Naive thymus-derived CD4-positive, alpha-beta T cell (primary cell): ENCODE data around the gene EDA. TPM values are rescaled to one million over a fixed set of nuclear protein-coding genes. Genes with fewer than 3 reads are reported as not detected.

ENCODE experiments used
- ATAC-seq: fragments of 150-1000 bp; cut with Tn5 transposase; 2 replicates; pipeline ENCODE4 v1.10.0; 2021; ENCODE audit warnings: mild to moderate bottlenecking, moderate library complexity
- CTCF ChIA-PET: fragments of 350-600 bp; sonication (Branson Sonifier 250); formaldehyde crosslinking; loops from one replicate; lab custom pipeline; 2021; ENCODE audit warnings: antibody characterized with exemption; lab: Charles Lee
- POLR2A ChIA-PET: fragments of 350-600 bp; sonication (Branson Sonifier 250); formaldehyde crosslinking; loops from one replicate; lab custom pipeline; 2021; ENCODE audit warnings: antibody characterized with exemption, inconsistent platforms; lab: Charles Lee
- DNase-seq, 9 donors: peaks; one replicate each; pipeline versions ENCODE4 v3.0.0 to v3.0.0-alpha.2; 2020 to 2022; ENCODE audit warnings: mixed read lengths in 1 of 9
- H3K27ac ChIP-seq: one replicate; pipeline ENCODE4 v1.7.0; 2013; ENCODE audit warnings: mild to moderate bottlenecking, low read depth, low read length, moderate library complexity
- H3K27me3 ChIP-seq, 2 donors: one replicate each; pipeline ENCODE4 v1.7.0; 2013; ENCODE audit warnings: low read length in 2 of 2, mild to moderate bottlenecking in 2 of 2, moderate library complexity in 2 of 2; ENCODE audit not compliant: control insufficient read depth in 2 of 2, insufficient read depth in 2 of 2
- H3K36me3 ChIP-seq, 3 experiments: 1 replicate in 2 of 3; 2 replicates in 1 of 3; pipeline ENCODE4 v1.7.0; 2013; ENCODE audit warnings: low read length in 3 of 3, mild to moderate bottlenecking in 3 of 3, moderate library complexity in 1 of 3; ENCODE audit not compliant: insufficient read depth in 3 of 3, control insufficient read depth in 2 of 3
- H3K4me1 ChIP-seq, 2 donors: one replicate each; pipeline ENCODE4 v1.7.0; 2013; ENCODE audit warnings: low read length in 2 of 2, mild to moderate bottlenecking in 2 of 2, moderate library complexity in 1 of 2; ENCODE audit not compliant: control insufficient read depth in 2 of 2, insufficient read depth in 2 of 2
- H3K4me3 ChIP-seq: 2 replicates; pipeline ENCODE4 v1.7.0; 2013; ENCODE audit warnings: mild to moderate bottlenecking, low read length
- H3K9me3 ChIP-seq, 3 experiments: 1 replicate in 2 of 3; 2 replicates in 1 of 3; pipeline ENCODE4 v1.7.0; 2013; ENCODE audit warnings: low read length in 3 of 3; ENCODE audit not compliant: control insufficient read depth in 2 of 3
- H3K27ac Mint-ChIP-seq, 9 donors: one replicate each; pipeline ENCODE4 v1.8.0; 2020 to 2022; ENCODE audit warnings: mixed read lengths in 9 of 9, mild to moderate bottlenecking in 8 of 9, moderate library complexity in 5 of 9, inconsistent platforms in 2 of 9
- H3K27me3 Mint-ChIP-seq, 5 donors: one replicate each; pipeline ENCODE4 v1.8.0; 2021 to 2022; ENCODE audit warnings: mixed read lengths in 5 of 5, mild to moderate bottlenecking in 1 of 5
- H3K36me3 Mint-ChIP-seq, 5 donors: one replicate each; pipeline ENCODE4 v1.8.0; 2020 to 2022; ENCODE audit warnings: mixed read lengths in 5 of 5, mild to moderate bottlenecking in 3 of 5, inconsistent platforms in 1 of 5
- H3K4me1 Mint-ChIP-seq, 7 donors: one replicate each; pipeline ENCODE4 v1.8.0; 2020 to 2022; ENCODE audit warnings: mixed read lengths in 7 of 7, mild to moderate bottlenecking in 3 of 7, inconsistent platforms in 1 of 7
- H3K4me3 Mint-ChIP-seq, 10 donors: one replicate each; pipeline ENCODE4 v1.8.0; 2020 to 2022; ENCODE audit warnings: mild to moderate bottlenecking in 10 of 10, mixed read lengths in 10 of 10, moderate library complexity in 6 of 10, inconsistent platforms in 2 of 10
- H3K9me3 Mint-ChIP-seq, 11 donors: one replicate each; pipeline ENCODE4 v1.8.0; 2020 to 2022; ENCODE audit warnings: mixed read lengths in 11 of 11, mild to moderate bottlenecking in 4 of 11, inconsistent platforms in 1 of 11, moderate library complexity in 1 of 11
- intact Hi-C, 2 donors: fragments of 100-400 bp; cut with micrococcal nuclease; formaldehyde crosslinking; loops; one replicate each; pipeline ENCODE4 v1.15.1; 2023
- polyA plus RNA-seq, 2 donors: library from polyadenylated mRNA; unstranded; fragments of 300-500 nt; fragmentation: Illumina TruSeq; gene quantifications; one replicate each; pipeline ENCODE4 v1.2.3, GENCODE V29; 2021
- total RNA-seq, 6 experiments: library from RNA in 5 of 6; stranded (reverse) in 5 of 6; gene quantifications; 1 replicate in 5 of 6; 2 replicates in 1 of 6; pipeline ENCODE4 v1.2.3 and lab custom pipeline; 2021 to 2026

EDA gene
- total and polyA plus RNA-seq, 7 experiments from 2014 or later: 1.1 to 14.3 (median 2.7) TPM

- Mint-ChIP-seq H3K27me3 (no peaks in the 10 kb centered on the region), H3K4me1 (peaks cover 0 to 22% (median 8%) of the 10 kb centered on the region in 7 donors), H3K9me3 (no peaks in the 10 kb centered on the region), H3K36me3 (no peaks in the 10 kb centered on the region), H3K4me3 (peak overlapping the region in 1 of 10 donors; percentile 28), H3K27ac (peak overlapping the region in 1 of 9 donors; percentile 44)
- Histone ChIP-seq H3K9me3 (no peaks in the 10 kb centered on the region), H3K4me1 (peaks cover 0 to 10% of the 10 kb centered on the region in 2 donors), H3K27me3 (no peaks in the 10 kb centered on the region), H3K36me3 (no peaks in the 10 kb centered on the region), H3K27ac (no peak overlapping the region), H3K4me3 (no peak overlapping the region)
- ChIA-PET CTCF (no interaction called here), POLR2A (no interaction called here)
- DNase-seq (peak in 2 of 9 donors; percentile 7 to 16), ATAC-seq (peak; percentile 38)
- intact Hi-C loops: loop anchor here (1.0 to 10.0 kb wide), 7 partner anchors 63 to 541 kb away; partner anchors contain the start of gene EDA (in 1 of the 2)
Observed at GRCh38 chrX:70033348-70034051, 417.6 kb downstream of the EDA start.

GRCh38 chrX:70034646-70035045, 418.7 kb downstream of the EDA start:
- intact Hi-C loops: loop anchor here (5.0 to 10.0 kb wide), 5 partner anchors 63 to 542 kb away; partner anchors contain the start of gene EDA (in 1 of the 2)
- no peaks in the 10 kb centered on the region for H3K9me3 Mint-ChIP-seq
- Histone ChIP-seq H3K4me3 (no peak overlapping the region), H3K27ac (no peak overlapping the region), H3K9me3 (no peaks in the 10 kb centered on the region), H3K27me3 (no peaks in the 10 kb centered on the region), H3K4me1 (peaks cover 0 to 8% of the 10 kb centered on the region in 2 donors), H3K36me3 (no peaks in the 10 kb centered on the region)
- POLR2A ChIA-PET: interaction anchor here (0.6 kb wide), 1 partner anchor 218 kb away, joined by 3 read pairs; no protein-coding TSS in a partner anchor
- H3K4me1 Mint-ChIP-seq: peaks cover 0 to 22% (median 8%) of the 10 kb centered on the region in 7 donors
- DNase-seq (no peak), ATAC-seq (no peak)
- CTCF ChIA-PET: no interaction called here
- H3K36me3 Mint-ChIP-seq: no peaks in the 10 kb centered on the region
- no peak overlapping the region for H3K27ac Mint-ChIP-seq
- no peak overlapping the region for H3K4me3 Mint-ChIP-seq
- H3K27me3 Mint-ChIP-seq: no peaks in the 10 kb centered on the region

DNA sequence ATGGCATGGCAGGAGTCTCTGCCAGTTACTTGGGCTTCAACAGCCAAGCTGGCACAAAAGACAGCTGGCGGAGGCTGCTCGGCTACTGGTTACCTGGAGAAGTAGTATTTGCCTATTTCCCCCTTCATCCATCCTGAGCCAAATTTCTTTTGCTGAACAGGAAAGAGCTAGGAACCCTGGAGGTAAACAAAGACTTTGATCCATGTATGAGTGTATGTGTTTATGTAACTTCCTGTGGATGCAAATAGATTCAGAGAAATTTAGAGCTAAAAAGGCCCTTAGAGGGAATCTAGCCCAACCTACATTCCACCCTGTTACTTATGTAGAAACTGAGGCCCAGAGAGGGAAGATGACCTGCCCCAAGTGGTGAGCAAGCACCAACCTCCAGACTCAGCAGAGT, 422.6 kb downstream of the EDA start:
- H3K36me3 ChIP-seq: no peaks in the 10 kb centered on the region
- DNase-seq (no peak), ATAC-seq (no peak)
- no peaks in the 10 kb centered on the region for H3K36me3 Mint-ChIP-seq
- ChIA-PET CTCF (no interaction called here), POLR2A (no interaction called here)
- no peak overlapping the region for H3K4me3 ChIP-seq
- intact Hi-C loops: loop anchor here in 1 of 2 donors (10.0 kb wide), 2 partner anchors 396 to 424 kb away; partner anchors contain the start of gene EDA
- no peaks in the 10 kb centered on the region for H3K9me3 ChIP-seq
- H3K27me3 ChIP-seq: no peaks in the 10 kb centered on the region
- no peak overlapping the region for H3K27ac Mint-ChIP-seq
- no peak overlapping the region for H3K4me3 Mint-ChIP-seq
- H3K27ac ChIP-seq: no peak overlapping the region
- H3K4me1 ChIP-seq: no peaks in the 10 kb centered on the region
- peaks cover 0 to 1% (median 0%) of the 10 kb centered on the region in 11 donors for H3K9me3 Mint-ChIP-seq
- peaks cover 0 to 4% (median 0%) of the 10 kb centered on the region in 7 donors for H3K4me1 Mint-ChIP-seq
- H3K27me3 Mint-ChIP-seq: no peaks in the 10 kb centered on the region

GRCh38 chrX:70038951-70039350, 423.0 kb downstream of the EDA start:
- ATAC-seq (no peak), DNase-seq (no peak)
- no peak overlapping the region for H3K4me3 ChIP-seq
- ChIA-PET CTCF (no interaction called here), POLR2A (no interaction called here)
- no peaks in the 10 kb centered on the region for H3K4me1 ChIP-seq
- H3K27ac Mint-ChIP-seq: no peak overlapping the region
- H3K27me3 ChIP-seq: no peaks in the 10 kb centered on the region
- H3K36me3 Mint-ChIP-seq: no peaks in the 10 kb centered on the region
- no peaks in the 10 kb centered on the region for H3K27me3 Mint-ChIP-seq
- peaks cover 0 to 4% (median 0%) of the 10 kb centered on the region in 7 donors for H3K4me1 Mint-ChIP-seq
- H3K4me3 Mint-ChIP-seq: no peak overlapping the region
- H3K36me3 ChIP-seq: no peaks in the 10 kb centered on the region
- no peak overlapping the region for H3K27ac ChIP-seq
- intact Hi-C loops: loop anchor here in 1 of 2 donors (10.0 kb wide), 2 partner anchors 396 to 424 kb away; partner anchors contain the start of gene EDA
- H3K9me3 ChIP-seq: no peaks in the 10 kb centered on the region
- H3K9me3 Mint-ChIP-seq: peaks cover 0 to 1% (median 0%) of the 10 kb centered on the region in 11 donors

DNA sequence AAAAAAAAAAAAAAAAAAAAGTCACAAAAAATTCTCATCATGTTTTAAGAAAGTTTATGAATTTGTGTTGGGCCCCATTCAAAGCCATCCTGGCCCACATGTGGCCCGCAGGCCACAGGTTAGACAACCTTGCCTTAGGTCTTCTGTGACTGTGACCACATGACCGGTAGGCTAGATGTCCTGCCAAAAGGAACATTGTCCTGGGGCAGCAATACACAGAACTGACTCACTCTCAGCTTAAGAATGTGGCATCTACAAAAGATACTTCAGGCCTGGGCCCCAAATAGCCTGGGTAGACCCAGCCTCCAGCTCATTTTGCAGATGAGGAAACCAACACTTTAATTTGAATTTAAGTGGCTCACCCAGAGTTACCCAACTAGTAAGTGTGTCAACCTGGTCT, 423.8 kb downstream of the EDA start:
- H3K27me3 Mint-ChIP-seq: peaks cover 0 to 2% (median 0%) of the 10 kb centered on the region in 5 donors
- no peak overlapping the region for H3K27ac Mint-ChIP-seq
- intact Hi-C loops: loop anchor here in 1 of 2 donors (10.0 kb wide), 2 partner anchors 395 to 425 kb away; partner anchors contain the start of gene EDA
- Histone ChIP-seq H3K4me3 (no peak overlapping the region), H3K27ac (no peak overlapping the region), H3K36me3 (no peaks in the 10 kb centered on the region), H3K9me3 (no peaks in the 10 kb centered on the region), H3K27me3 (no peaks in the 10 kb centered on the region), H3K4me1 (no peaks in the 10 kb centered on the region)
- H3K4me1 Mint-ChIP-seq: peaks cover 0 to 4% (median 0%) of the 10 kb centered on the region in 7 donors
- CTCF ChIA-PET: no interaction called here
- ATAC-seq (no peak), DNase-seq (no peak)
- POLR2A ChIA-PET: no interaction called here
- peaks cover 0 to 1% (median 0%) of the 10 kb centered on the region in 11 donors for H3K9me3 Mint-ChIP-seq
- H3K36me3 Mint-ChIP-seq: no peaks in the 10 kb centered on the region
- H3K4me3 Mint-ChIP-seq: no peak overlapping the region

GRCh38 chrX:70041993-70042392, 426.1 kb downstream of the EDA start:
- Histone ChIP-seq H3K4me1 (no peaks in the 10 kb centered on the region), H3K27me3 (no peaks in the 10 kb centered on the region), H3K4me3 (no peak overlapping the region), H3K9me3 (no peaks in the 10 kb centered on the region), H3K27ac (no peak overlapping the region), H3K36me3 (no peaks in the 10 kb centered on the region)
- POLR2A ChIA-PET: no interaction called here
- H3K36me3 Mint-ChIP-seq: no peaks in the 10 kb centered on the region
- CTCF ChIA-PET: no interaction called here
- no peak for DNase-seq
- no peak overlapping the region for H3K27ac Mint-ChIP-seq
- intact Hi-C loops: no loop called here
- no peak overlapping the region for H3K4me3 Mint-ChIP-seq
- peaks cover 0 to 1% (median 0%) of the 10 kb centered on the region in 11 donors for H3K9me3 Mint-ChIP-seq
- H3K4me1 Mint-ChIP-seq: peaks cover 0 to 4% (median 0%) of the 10 kb centered on the region in 7 donors
- H3K27me3 Mint-ChIP-seq: peaks cover 0 to 6% (median 0%) of the 10 kb centered on the region in 5 donors
- no peak for ATAC-seq
